WTC11 (cell line): ENCODE data around the gene MECP2. TPM values are rescaled to one million over a fixed set of nuclear protein-coding genes. Genes with fewer than 3 reads are reported as not detected.

ENCODE experiments used
- ATAC-seq: fragments of 200-7000 bp; cut with Tn5 transposase; 2 replicates; pipeline ENCODE4 v1.10.0; 2021; ENCODE audit warnings: mild to moderate bottlenecking, moderate library complexity
- CTCF ChIA-PET: fragments of 300-600 bp; sonication (Branson Sonifier 250); formaldehyde crosslinking; loops from one replicate; lab custom pipeline; 2021; ENCODE audit warnings: antibody characterized with exemption; lab: Charles Lee
- POLR2A ChIA-PET: fragments of 350-600 bp; sonication (Branson Sonifier 250); formaldehyde crosslinking; loops from one replicate; lab custom pipeline; 2021; ENCODE audit warnings: antibody characterized with exemption; lab: Charles Lee
- DNase-seq: peaks from one replicate; pipeline ENCODE4 v3.0.0; 2021; ENCODE audit warnings: low spot score
- H3K27ac Mint-ChIP-seq: 2 replicates; pipeline ENCODE4 v1.8.0; 2021; ENCODE audit warnings: mixed read lengths
- H3K27me3 Mint-ChIP-seq: 2 replicates; pipeline ENCODE4 v1.8.0; 2021; ENCODE audit warnings: low read depth, mild to moderate bottlenecking, moderate library complexity, mixed read lengths
- H3K36me3 Mint-ChIP-seq: 2 replicates; pipeline ENCODE4 v1.8.0; 2021; ENCODE audit warnings: mixed read lengths
- H3K4me1 Mint-ChIP-seq: 2 replicates; pipeline ENCODE4 v1.8.0; 2022; ENCODE audit warnings: mixed read lengths
- H3K4me3 Mint-ChIP-seq: 2 replicates; pipeline ENCODE4 v1.8.0; 2021; ENCODE audit warnings: mild to moderate bottlenecking, moderate library complexity, mixed read lengths
- H3K9me3 Mint-ChIP-seq: 2 replicates; pipeline ENCODE4 v1.8.0; 2021; ENCODE audit warnings: mixed read lengths
- E2F1 ChIP-seq: sonication (generic); formaldehyde crosslinking; IDR thresholded peaks from 2 replicates; pipeline ENCODE4 v1.8.0; 2022; ENCODE audit warnings: mild to moderate bottlenecking, missing genetic modification reagents
- ETV6 ChIP-seq: sonication (generic); formaldehyde crosslinking; IDR thresholded peaks from 2 replicates; pipeline ENCODE4 v1.8.1; 2022; ENCODE audit warnings: mild to moderate bottlenecking, missing genetic modification reagents
- FOXP4 ChIP-seq: sonication (generic); formaldehyde crosslinking; IDR thresholded peaks from 2 replicates; pipeline ENCODE4 v1.8.0; 2022; ENCODE audit warnings: mild to moderate bottlenecking, missing genetic modification reagents
- IRF2 ChIP-seq: sonication (generic); formaldehyde crosslinking; IDR thresholded peaks from 2 replicates; pipeline ENCODE4 v1.8.0; 2022; ENCODE audit warnings: low read depth, missing genetic modification reagents, borderline replicate concordance
- JAZF1 ChIP-seq: fragments of 250-450 bp; sonication (Bioruptor Pico); IDR thresholded peaks from 2 replicates; pipeline ENCODE4 v1.9.0; 2021; ENCODE audit warnings: moderate library complexity, mild to moderate bottlenecking, inconsistent platforms
- MYBL2 ChIP-seq: sonication (generic); formaldehyde crosslinking; IDR thresholded peaks from 2 replicates; pipeline ENCODE4 v1.8.1; 2023; ENCODE audit warnings: mild to moderate bottlenecking, moderate library complexity, missing genetic modification reagents
- PRRX2 ChIP-seq: fragments of 250-450 bp; sonication (Bioruptor Pico); IDR thresholded peaks from 2 replicates; pipeline ENCODE4 v1.8.0; 2021; ENCODE audit warnings: mild to moderate bottlenecking
- RORB ChIP-seq: fragments of 250-450 bp; sonication (Bioruptor Pico); IDR thresholded peaks from 2 replicates; pipeline ENCODE4 v1.9.0; 2021; ENCODE audit warnings: mild to moderate bottlenecking
- SMAD3 ChIP-seq: sonication (generic); formaldehyde crosslinking; IDR thresholded peaks from 2 replicates; pipeline ENCODE4 v1.8.0; 2022; ENCODE audit warnings: missing genetic modification reagents, mild to moderate bottlenecking, borderline replicate concordance
- TCF7 ChIP-seq: sonication (generic); formaldehyde crosslinking; IDR thresholded peaks from 2 replicates; pipeline ENCODE4 v1.8.0; 2022; ENCODE audit warnings: mild to moderate bottlenecking, low read depth, missing genetic modification reagents, moderate library complexity
- ZNF121 ChIP-seq: sonication (generic); formaldehyde crosslinking; IDR thresholded peaks from 2 replicates; pipeline ENCODE4 v1.8.0; 2023; ENCODE audit warnings: missing genetic modification reagents
- ZNF232 ChIP-seq: sonication (generic); formaldehyde crosslinking; IDR thresholded peaks from 2 replicates; pipeline ENCODE4 v1.8.0; 2022; ENCODE audit warnings: mild to moderate bottlenecking, missing genetic modification reagents
- ZNF263 ChIP-seq: sonication (generic); formaldehyde crosslinking; IDR thresholded peaks from 2 replicates; pipeline ENCODE4 v1.8.1; 2022; ENCODE audit warnings: low read depth, mild to moderate bottlenecking, moderate library complexity, missing genetic modification reagents
- ZNF281 ChIP-seq: sonication (generic); formaldehyde crosslinking; IDR thresholded peaks from 2 replicates; pipeline ENCODE4 v1.8.0; 2023; ENCODE audit warnings: mild to moderate bottlenecking, missing genetic modification reagents
- ZNF317 ChIP-seq: sonication (generic); formaldehyde crosslinking; IDR thresholded peaks from 2 replicates; pipeline ENCODE4 v1.8.1; 2023; ENCODE audit warnings: low read depth, mild to moderate bottlenecking, moderate library complexity, missing genetic modification reagents, borderline replicate concordance
- ZNF423 ChIP-seq: fragments of 250-450 bp; sonication (Bioruptor Pico); IDR thresholded peaks from 2 replicates; pipeline ENCODE4 v2.1.2; 2022; ENCODE audit warnings: mild to moderate bottlenecking, moderate library complexity
- ZNF671 ChIP-seq: fragments of 250-450 bp; sonication (Bioruptor Pico); IDR thresholded peaks from 2 replicates; pipeline ENCODE4 v1.8.0; 2021; ENCODE audit warnings: mild to moderate bottlenecking
- total RNA-seq: library from RNA; stranded (reverse); gene quantifications from 3 replicates; pipeline ENCODE4 v1.2.3, GENCODE V29; 2021
- TF ChIP-seq, protein P1 (sequence below): sonication (generic); formaldehyde crosslinking; IDR thresholded peaks from 2 replicates; pipeline ENCODE4 v1.8.1; 2023; ENCODE audit warnings: mild to moderate bottlenecking, missing genetic modification reagents
- TF ChIP-seq, protein P2 (sequence below): sonication (generic); formaldehyde crosslinking; IDR thresholded peaks from 2 replicates; pipeline ENCODE4 v1.8.1; 2023; ENCODE audit warnings: mild to moderate bottlenecking, missing genetic modification reagents
- TF ChIP-seq, protein P3 (sequence below): sonication (generic); formaldehyde crosslinking; IDR thresholded peaks from 2 replicates; pipeline ENCODE4 v1.8.1; 2022; ENCODE audit warnings: low read depth, mild to moderate bottlenecking, moderate library complexity, missing genetic modification reagents, borderline replicate concordance

Gene MECP2
- total RNA-seq, 1 experiment from 2014 or later, result 28.7 TPM

DNA sequence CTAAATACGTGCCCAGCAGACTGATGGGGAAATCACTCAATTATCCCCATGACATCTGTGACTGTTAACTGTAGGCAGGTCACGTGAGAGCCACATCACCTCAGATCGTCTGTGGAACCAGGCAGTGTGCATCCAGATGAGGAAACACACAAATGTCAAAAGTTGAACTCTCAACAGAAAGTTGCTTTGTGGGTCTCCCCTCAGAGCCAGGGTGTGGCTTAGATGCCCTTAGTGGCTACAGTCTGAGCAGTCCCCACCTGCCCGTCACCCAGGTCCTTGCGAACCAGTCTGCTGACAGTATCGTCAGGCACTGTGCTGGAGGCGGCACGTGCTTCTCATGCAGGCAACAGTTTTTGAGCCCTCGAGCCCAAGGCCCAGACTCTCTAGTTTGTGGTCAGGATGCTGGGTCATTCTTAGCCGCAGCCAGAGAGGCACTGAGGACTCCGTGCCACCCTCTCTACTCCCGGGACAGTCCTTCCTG, 114.2 kb downstream of the MECP2 start:
- Mint-ChIP-seq H3K36me3 (no peaks in the 10 kb centered on the region), H3K4me1 (peaks cover 4% of the 10 kb centered on the region; the same call in 1 of the 2 replicates), H3K9me3 (no peaks in the 10 kb centered on the region), H3K4me3 (no peak overlapping the region)
- CTCF ChIA-PET, result no interaction called here
- TF ChIP-seq ZNF671 (CRISPR knock-in tag), result no peak
- TF ChIP-seq ZNF423, result no peak
- no peak for TF ChIP-seq PRRX2 (CRISPR knock-in tag)
- no peak for TF ChIP-seq ZNF232 (CRISPR knock-in tag)
- TF ChIP-seq, protein P1, sequence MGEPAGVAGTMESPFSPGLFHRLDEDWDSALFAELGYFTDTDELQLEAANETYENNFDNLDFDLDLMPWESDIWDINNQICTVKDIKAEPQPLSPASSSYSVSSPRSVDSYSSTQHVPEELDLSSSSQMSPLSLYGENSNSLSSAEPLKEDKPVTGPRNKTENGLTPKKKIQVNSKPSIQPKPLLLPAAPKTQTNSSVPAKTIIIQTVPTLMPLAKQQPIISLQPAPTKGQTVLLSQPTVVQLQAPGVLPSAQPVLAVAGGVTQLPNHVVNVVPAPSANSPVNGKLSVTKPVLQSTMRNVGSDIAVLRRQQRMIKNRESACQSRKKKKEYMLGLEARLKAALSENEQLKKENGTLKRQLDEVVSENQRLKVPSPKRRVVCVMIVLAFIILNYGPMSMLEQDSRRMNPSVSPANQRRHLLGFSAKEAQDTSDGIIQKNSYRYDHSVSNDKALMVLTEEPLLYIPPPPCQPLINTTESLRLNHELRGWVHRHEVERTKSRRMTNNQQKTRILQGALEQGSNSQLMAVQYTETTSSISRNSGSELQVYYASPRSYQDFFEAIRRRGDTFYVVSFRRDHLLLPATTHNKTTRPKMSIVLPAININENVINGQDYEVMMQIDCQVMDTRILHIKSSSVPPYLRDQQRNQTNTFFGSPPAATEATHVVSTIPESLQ (CRISPR knock-in tag), result no peak
- no peak for TF ChIP-seq ZNF317 (CRISPR knock-in tag)
- TF ChIP-seq ZNF263 (CRISPR knock-in tag), result no peak
- no peak for TF ChIP-seq RORB
- TF ChIP-seq, protein P2, sequence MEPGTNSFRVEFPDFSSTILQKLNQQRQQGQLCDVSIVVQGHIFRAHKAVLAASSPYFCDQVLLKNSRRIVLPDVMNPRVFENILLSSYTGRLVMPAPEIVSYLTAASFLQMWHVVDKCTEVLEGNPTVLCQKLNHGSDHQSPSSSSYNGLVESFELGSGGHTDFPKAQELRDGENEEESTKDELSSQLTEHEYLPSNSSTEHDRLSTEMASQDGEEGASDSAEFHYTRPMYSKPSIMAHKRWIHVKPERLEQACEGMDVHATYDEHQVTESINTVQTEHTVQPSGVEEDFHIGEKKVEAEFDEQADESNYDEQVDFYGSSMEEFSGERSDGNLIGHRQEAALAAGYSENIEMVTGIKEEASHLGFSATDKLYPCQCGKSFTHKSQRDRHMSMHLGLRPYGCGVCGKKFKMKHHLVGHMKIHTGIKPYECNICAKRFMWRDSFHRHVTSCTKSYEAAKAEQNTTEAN (CRISPR knock-in tag), result no peak
- no peak for TF ChIP-seq IRF2
- no peak for TF ChIP-seq JAZF1 (CRISPR knock-in tag)
- no peak for TF ChIP-seq FOXP4 (CRISPR knock-in tag)
- TF ChIP-seq ETV6 (CRISPR knock-in tag), result no peak
- TF ChIP-seq, protein P3, sequence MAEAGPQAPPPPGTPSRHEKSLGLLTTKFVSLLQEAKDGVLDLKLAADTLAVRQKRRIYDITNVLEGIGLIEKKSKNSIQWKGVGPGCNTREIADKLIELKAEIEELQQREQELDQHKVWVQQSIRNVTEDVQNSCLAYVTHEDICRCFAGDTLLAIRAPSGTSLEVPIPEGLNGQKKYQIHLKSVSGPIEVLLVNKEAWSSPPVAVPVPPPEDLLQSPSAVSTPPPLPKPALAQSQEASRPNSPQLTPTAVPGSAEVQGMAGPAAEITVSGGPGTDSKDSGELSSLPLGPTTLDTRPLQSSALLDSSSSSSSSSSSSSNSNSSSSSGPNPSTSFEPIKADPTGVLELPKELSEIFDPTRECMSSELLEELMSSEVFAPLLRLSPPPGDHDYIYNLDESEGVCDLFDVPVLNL (CRISPR knock-in tag), result no peak
- no peak for TF ChIP-seq ZNF281 (CRISPR knock-in tag)
- TF ChIP-seq MYBL2 (CRISPR knock-in tag), result no peak
- TF ChIP-seq SMAD3, result no peak
- no peak for TF ChIP-seq TCF7 (CRISPR knock-in tag)
- TF ChIP-seq ZNF121 (CRISPR knock-in tag), result no peak
- no peak for TF ChIP-seq E2F1
- TF ChIP-seq, all 79 proteins: peak for 0
- H3K27me3 Mint-ChIP-seq, result no peaks in the 10 kb centered on the region
- POLR2A ChIA-PET, result no interaction called here
- no peak overlapping the region for H3K27ac Mint-ChIP-seq
- ATAC-seq (no peak), DNase-seq (no peak)
